Neutrophil (primary cell): Measurements from ENCODE around the gene ANKRD31.
"Not testable (repeated sequence)": the region's sequence is repeated elsewhere in the genome, so short reads cannot be mapped to it uniquely, and the experiment has no call there.

Experiments used
- H3K27ac ChIP-seq: fragments of 200-600 bp; sonication (generic); 2 replicates; pipeline ENCODE4 v1.5.1; 2016; ENCODE audit warnings: mild to moderate bottlenecking, moderate library complexity
- H3K27me3 ChIP-seq: fragments of 200-600 bp; sonication (generic); 2 replicates; pipeline ENCODE4 v1.6.0; 2016; ENCODE audit warnings: mild to moderate bottlenecking
- H3K36me3 ChIP-seq: fragments of 200-600 bp; sonication (generic); 2 replicates; pipeline ENCODE4 v1.5.1; 2017
- H3K4me1 ChIP-seq, 2 experiments: fragments of 200-600 bp in 1 of 2; sonication (generic) in 1 of 2; 1 replicate in 1 of 2; 2 replicates in 1 of 2; pipeline versions ENCODE4 v1.5.1 to v1.6.1; 2013 to 2016; ENCODE audit warnings: low read depth in 1 of 2, low read length in 1 of 2, mild to moderate bottlenecking in 1 of 2, moderate library complexity in 1 of 2; ENCODE audit not compliant: control insufficient read depth in 1 of 2, insufficient read depth in 1 of 2
- H3K4me3 ChIP-seq, 2 experiments: fragments of 200-600 bp in 1 of 2; sonication (generic) in 1 of 2; 1 replicate in 1 of 2; 2 replicates in 1 of 2; pipeline ENCODE4 v1.5.1; 2013 to 2016; ENCODE audit warnings: low read depth in 1 of 2, low read length in 1 of 2, mild to moderate bottlenecking in 1 of 2, moderate library complexity in 1 of 2
- H3K9me3 ChIP-seq: fragments of 200-600 bp; sonication (generic); 2 replicates; pipeline ENCODE4 v1.5.1; 2016
- TF ChIP-seq, protein P1 (sequence below): fragments of 200-600 bp; sonication (generic); IDR thresholded peaks from 2 replicates; pipeline ENCODE4 v1.5.1; 2016; ENCODE audit warnings: antibody characterized with exemption

The ANKRD31 gene

DNA sequence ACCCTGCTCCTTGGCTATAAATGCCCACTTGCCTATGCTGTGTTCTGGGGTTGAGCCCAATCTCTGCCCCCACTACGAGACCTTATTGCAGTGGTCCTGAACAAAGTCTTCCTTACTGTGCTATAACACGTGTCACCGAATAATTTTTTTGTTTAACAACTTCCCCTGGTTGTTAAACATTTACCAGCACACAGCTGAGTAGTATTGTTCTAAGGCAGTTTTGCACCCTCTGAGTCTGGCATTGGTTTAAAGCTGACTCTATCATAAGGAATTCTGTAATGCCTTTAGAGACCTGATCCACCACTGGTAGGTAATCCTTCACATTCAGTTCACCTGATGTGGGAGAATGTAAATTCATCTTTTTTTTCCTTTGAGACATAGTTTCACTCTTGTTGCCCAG lies 25.6 kb upstream of the ANKRD31 start:
- Histone ChIP-seq H3K4me1 (no peaks in the 10 kb centered on the region), H3K27me3 (peaks cover 5% of the 10 kb centered on the region), H3K36me3 (no peaks in the 10 kb centered on the region), H3K27ac (no peak overlapping the region), H3K4me3 (no peak overlapping the region), H3K9me3 (no peaks in the 10 kb centered on the region)
- TF ChIP-seq, protein P1, sequence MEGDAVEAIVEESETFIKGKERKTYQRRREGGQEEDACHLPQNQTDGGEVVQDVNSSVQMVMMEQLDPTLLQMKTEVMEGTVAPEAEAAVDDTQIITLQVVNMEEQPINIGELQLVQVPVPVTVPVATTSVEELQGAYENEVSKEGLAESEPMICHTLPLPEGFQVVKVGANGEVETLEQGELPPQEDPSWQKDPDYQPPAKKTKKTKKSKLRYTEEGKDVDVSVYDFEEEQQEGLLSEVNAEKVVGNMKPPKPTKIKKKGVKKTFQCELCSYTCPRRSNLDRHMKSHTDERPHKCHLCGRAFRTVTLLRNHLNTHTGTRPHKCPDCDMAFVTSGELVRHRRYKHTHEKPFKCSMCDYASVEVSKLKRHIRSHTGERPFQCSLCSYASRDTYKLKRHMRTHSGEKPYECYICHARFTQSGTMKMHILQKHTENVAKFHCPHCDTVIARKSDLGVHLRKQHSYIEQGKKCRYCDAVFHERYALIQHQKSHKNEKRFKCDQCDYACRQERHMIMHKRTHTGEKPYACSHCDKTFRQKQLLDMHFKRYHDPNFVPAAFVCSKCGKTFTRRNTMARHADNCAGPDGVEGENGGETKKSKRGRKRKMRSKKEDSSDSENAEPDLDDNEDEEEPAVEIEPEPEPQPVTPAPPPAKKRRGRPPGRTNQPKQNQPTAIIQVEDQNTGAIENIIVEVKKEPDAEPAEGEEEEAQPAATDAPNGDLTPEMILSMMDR = no peak

DNA sequence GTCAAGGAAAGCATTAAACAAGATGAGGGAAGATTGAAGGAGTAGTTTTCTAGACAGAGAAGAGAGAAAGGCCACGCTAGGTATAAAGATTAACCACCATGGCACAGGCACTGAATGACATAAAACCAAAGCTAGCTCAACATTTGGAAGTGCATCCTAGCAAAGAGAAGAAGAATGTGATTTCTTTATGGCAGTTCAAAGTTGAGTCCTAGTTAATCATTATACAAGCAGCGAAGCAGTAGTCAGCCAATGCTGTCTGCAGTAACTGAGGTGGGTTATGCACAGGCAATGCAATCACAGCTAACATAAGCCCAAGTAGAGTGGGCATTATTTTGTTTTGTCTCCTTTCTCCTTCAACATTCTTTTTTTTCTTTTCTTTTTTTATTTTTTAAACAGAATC lies 24.0 kb upstream of the ANKRD31 start:
- Histone ChIP-seq H3K9me3 (no peaks in the 10 kb centered on the region), H3K4me3 (no peak overlapping the region)

DNA sequence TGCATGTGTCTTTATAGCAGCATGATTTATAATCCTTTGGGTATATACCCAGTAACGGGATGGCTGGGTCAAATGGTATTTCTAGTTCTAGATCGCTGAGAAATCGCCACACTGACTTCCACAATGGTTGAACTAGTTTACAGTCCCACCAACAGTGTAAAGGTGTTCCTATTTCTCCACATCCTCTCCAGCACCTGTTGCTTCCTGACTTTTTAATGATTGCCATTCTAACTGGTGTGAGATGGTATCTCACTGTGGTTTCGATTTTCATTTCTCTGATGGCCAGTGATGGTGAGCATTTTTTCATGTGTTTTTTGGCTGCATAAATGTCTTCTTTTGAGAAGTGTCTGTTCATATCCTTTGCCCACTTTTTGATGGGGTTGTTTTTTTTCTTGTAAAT lies 13.8 kb upstream of the ANKRD31 start:
- not testable (repeated sequence) for H3K27ac ChIP-seq, H3K36me3 ChIP-seq, H3K27me3 ChIP-seq, H3K9me3 ChIP-seq, H3K4me3 ChIP-seq, H3K4me1 ChIP-seq

More for the DNA sequence above, 24.0 kb upstream of the ANKRD31 start:
- peaks cover 5% of the 10 kb centered on the region for H3K27me3 ChIP-seq
- H3K27ac ChIP-seq = no peak overlapping the region
- TF ChIP-seq, protein P1 = no peak
- no peaks in the 10 kb centered on the region for H3K36me3 ChIP-seq
- no peaks in the 10 kb centered on the region for H3K4me1 ChIP-seq

DNA sequence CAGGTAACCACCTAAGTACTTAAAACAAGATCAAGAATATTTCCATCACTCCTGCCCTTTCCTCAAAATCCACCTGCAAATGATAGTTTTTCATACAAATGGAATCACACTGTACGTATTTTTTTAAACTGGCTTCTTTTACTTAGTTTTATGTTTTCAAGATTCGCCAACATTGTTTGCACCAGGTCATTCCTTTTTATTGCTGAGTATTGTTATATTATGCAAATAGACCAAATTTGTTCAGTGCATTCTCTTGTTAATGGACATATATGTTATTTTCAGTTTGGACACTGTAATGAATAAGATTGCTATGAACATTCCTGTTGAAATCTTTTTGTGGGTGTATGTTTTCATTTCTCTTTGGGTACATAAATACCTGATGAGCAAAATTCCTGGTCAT lies 8.3 kb upstream of the ANKRD31 start:
- no peaks in the 10 kb centered on the region for H3K4me1 ChIP-seq
- peaks cover 9% of the 10 kb centered on the region for H3K27me3 ChIP-seq

DNA sequence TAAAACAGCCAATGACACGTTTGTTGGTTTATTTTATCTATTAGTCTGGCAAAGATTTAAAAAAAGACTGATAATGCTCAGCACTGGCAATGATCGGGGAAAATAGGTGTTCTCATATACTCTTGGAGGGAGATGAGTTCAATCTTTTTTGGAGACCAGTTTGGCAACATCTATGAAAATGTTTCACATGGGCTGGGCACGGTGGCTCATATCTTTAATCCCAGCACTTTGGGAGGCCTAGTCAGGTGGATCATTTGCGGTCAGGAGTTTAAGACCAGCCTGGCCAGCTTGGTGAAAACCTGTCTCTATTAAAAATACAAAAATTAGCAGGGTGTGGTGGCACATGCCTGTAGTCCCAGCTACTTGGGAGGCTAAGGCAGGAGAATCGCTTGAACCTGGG lies 6.8 kb upstream of the ANKRD31 start:
- no peak overlapping the region for H3K4me3 ChIP-seq
- H3K27me3 ChIP-seq = peaks cover 9% of the 10 kb centered on the region
- H3K4me1 ChIP-seq = no peaks in the 10 kb centered on the region
- TF ChIP-seq, protein P1 = no peak
- H3K9me3 ChIP-seq = no peaks in the 10 kb centered on the region
- no peaks in the 10 kb centered on the region for H3K36me3 ChIP-seq
- no peak overlapping the region for H3K27ac ChIP-seq

More for the DNA sequence above, 8.3 kb upstream of the ANKRD31 start:
- Histone ChIP-seq H3K4me3 (no peak overlapping the region), H3K9me3 (no peaks in the 10 kb centered on the region), H3K36me3 (no peaks in the 10 kb centered on the region), H3K27ac (no peak overlapping the region)
- TF ChIP-seq, protein P1 = no peak

DNA sequence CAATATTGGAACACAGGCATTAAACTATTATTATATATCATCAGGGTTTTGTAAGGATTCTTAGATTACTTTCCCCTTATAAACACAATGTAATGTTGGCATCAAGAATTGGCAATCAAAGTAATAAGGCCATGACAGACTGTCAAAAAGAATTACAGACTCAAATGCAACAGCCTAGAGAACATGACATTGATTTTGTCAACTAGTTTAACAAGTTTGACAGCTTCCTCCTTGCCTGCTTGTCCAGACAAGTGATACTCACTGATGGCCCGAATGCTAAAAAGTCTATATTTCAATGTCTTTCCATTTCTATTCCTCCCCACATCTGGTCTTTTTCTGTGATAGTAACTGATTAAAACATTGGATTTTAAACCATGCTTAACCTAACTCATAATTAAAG lies 6.4 kb upstream of the ANKRD31 start:
- Histone ChIP-seq H3K9me3 (no peaks in the 10 kb centered on the region), H3K4me3 (no peak overlapping the region), H3K4me1 (no peaks in the 10 kb centered on the region), H3K27ac (no peak overlapping the region), H3K27me3 (peaks cover 9% of the 10 kb centered on the region), H3K36me3 (no peaks in the 10 kb centered on the region)
- TF ChIP-seq, protein P1 = no peak
